Endodermal cell (in vitro differentiated cells): ENCODE measurements around the gene CIART. TPM values are rescaled to one million over a fixed set of nuclear protein-coding genes. Genes with fewer than 3 reads are reported as not detected.

Source experiments
- DNase-seq: peaks from one replicate; pipeline ENCODE4 v3.0.0-alpha.2; 2017
- H3K27ac ChIP-seq: 2 replicates; pipeline ENCODE4 v1.5.1; 2013; ENCODE audit warnings: mild to moderate bottlenecking, low read depth, low read length, moderate library complexity
- H3K27me3 ChIP-seq: 2 replicates; pipeline ENCODE4 v1.6.1; 2013; ENCODE audit warnings: mild to moderate bottlenecking, low read length, moderate library complexity; ENCODE audit not compliant: insufficient read depth, control insufficient read depth, poor library complexity, severe bottlenecking
- H3K36me3 ChIP-seq: 2 replicates; pipeline ENCODE4 v1.7.0; 2013; ENCODE audit warnings: mild to moderate bottlenecking, low read length, moderate library complexity; ENCODE audit not compliant: control insufficient read depth, insufficient read depth
- H3K4me1 ChIP-seq: one replicate; pipeline ENCODE4 v1.7.0; 2013; ENCODE audit warnings: low read length; ENCODE audit not compliant: control insufficient read depth, insufficient read depth
- H3K4me3 ChIP-seq: 2 replicates; pipeline ENCODE4 v1.5.1; 2013; ENCODE audit warnings: mild to moderate bottlenecking, low read length, moderate library complexity
- H3K9ac ChIP-seq: 2 replicates; pipeline ENCODE4 v1.6.1; 2013; ENCODE audit warnings: mild to moderate bottlenecking, low read length, moderate library complexity; ENCODE audit not compliant: poor library complexity, severe bottlenecking; ENCODE audit errors: extremely low read depth
- H3K9me3 ChIP-seq: 2 replicates; pipeline ENCODE4 v1.6.1; 2013; ENCODE audit warnings: mild to moderate bottlenecking, low read length, moderate library complexity; ENCODE audit not compliant: control insufficient read depth
- H3K27ac Mint-ChIP-seq: 2 replicates; pipeline ENCODE4 v1.8.0; 2020; ENCODE audit warnings: mixed read lengths
- H3K27me3 Mint-ChIP-seq: 2 replicates; pipeline ENCODE4 v1.8.0; 2021; ENCODE audit warnings: mild to moderate bottlenecking, mixed read lengths; ENCODE audit not compliant: insufficient read depth
- H3K36me3 Mint-ChIP-seq: 2 replicates; pipeline ENCODE4 v1.8.0; 2020; ENCODE audit warnings: low read depth, mixed read lengths
- H3K4me1 Mint-ChIP-seq: 2 replicates; pipeline ENCODE4 v1.8.0; 2020; ENCODE audit warnings: mixed read lengths
- H3K4me3 Mint-ChIP-seq: 2 replicates; pipeline ENCODE4 v1.8.0; 2020; ENCODE audit warnings: mild to moderate bottlenecking, moderate library complexity, mixed read lengths
- H3K9me3 Mint-ChIP-seq: 2 replicates; pipeline ENCODE4 v1.8.0; 2020; ENCODE audit warnings: mild to moderate bottlenecking, mixed read lengths
- CTCF ChIP-seq: fragments of 200-600 bp; sonication (generic); conservative IDR thresholded peaks from 2 replicates; pipeline ENCODE4 v1.5.0; 2021; ENCODE audit warnings: antibody characterized with exemption, mild to moderate bottlenecking
- WGBS, 2 experiments: methylation state at CpG; one replicate each; pipeline versions ENCODE4 v1.1.5 to v1.1.7; 2013; ENCODE audit warnings: missing lambda C conversion rate in 2 of 2, mixed read lengths in 1 of 2; ENCODE audit not compliant: insufficient coverage in 1 of 2, insufficient read length in 1 of 2; 5-methylcytosine and 5-hydroxymethylcytosine counted together
- total RNA-seq, 2 donors: library from RNA; stranded (reverse); fragmentation: NEBNext Ultra II Directional in 1 of 2; extraction: Animal tissue kit (Norgen Biotek cat#: 25700) in 1 of 2; gene quantifications; 2 replicates in 1 of 2; 3 replicates in 1 of 2; pipeline ENCODE4 v1.2.1, GENCODE V29; 2021

Gene CIART
- total RNA-seq, 2 donors from 2014 or later, result 3.3 to 6.8 TPM

GRCh38 chr1:150234309-150234565 is 48.1 kb upstream of the CIART start:
- Histone ChIP-seq H3K36me3 (peaks cover 24% of the 10 kb centered on the region), H3K9ac (peak overlapping the region; percentile 79), H3K9me3 (no peaks in the 10 kb centered on the region), H3K4me3 (peak overlapping the region; percentile 89), H3K4me1 (no peaks in the 10 kb centered on the region), H3K27me3 (no peaks in the 10 kb centered on the region), H3K27ac (no peak overlapping the region)
- TF ChIP-seq CTCF, result no peak
- Mint-ChIP-seq H3K36me3 (peaks cover 21% of the 10 kb centered on the region), H3K27ac (peak overlapping the region; percentile 89), H3K27me3 (peaks cover 2% of the 10 kb centered on the region), H3K4me1 (peaks cover 15% of the 10 kb centered on the region), H3K9me3 (no peaks in the 10 kb centered on the region), H3K4me3 (no peak overlapping the region)
- DNase-seq, result no peak
- 0 to 1% methylated on average over 1 to 9 of the region's 9 CpGs for WGBS, 2 experiments

GRCh38 chr1:150234566-150235293 is 47.6 kb upstream of the CIART start:
- Histone ChIP-seq H3K27ac (peak overlapping the region; percentile 83), H3K9ac (peak overlapping the region; percentile 79), H3K36me3 (peaks cover 19% of the 10 kb centered on the region), H3K9me3 (no peaks in the 10 kb centered on the region), H3K4me3 (peak overlapping the region; percentile 89), H3K4me1 (no peaks in the 10 kb centered on the region), H3K27me3 (no peaks in the 10 kb centered on the region)
- Mint-ChIP-seq H3K36me3 (peaks cover 17% of the 10 kb centered on the region), H3K27me3 (peaks cover 2% of the 10 kb centered on the region), H3K27ac (peak overlapping the region; percentile 89), H3K4me3 (no peak overlapping the region), H3K9me3 (no peaks in the 10 kb centered on the region), H3K4me1 (peaks cover 15% of the 10 kb centered on the region)
- peak; percentile 87 for DNase-seq
- TF ChIP-seq CTCF, result no peak
- WGBS, 2 experiments, result 0% methylated on average over 13 to 78 of the region's 78 CpGs

GRCh38 chr1:150235294-150235851 is 47.0 kb upstream of the CIART start:
- H3K9me3 ChIP-seq, result no peaks in the 10 kb centered on the region
- TF ChIP-seq CTCF, result no peak
- no peak for DNase-seq
- H3K36me3 ChIP-seq, result peaks cover 13% of the 10 kb centered on the region
- peaks cover 15% of the 10 kb centered on the region for H3K4me1 Mint-ChIP-seq
- H3K4me3 ChIP-seq, result peak overlapping the region; percentile 89
- H3K27me3 ChIP-seq, result no peaks in the 10 kb centered on the region
- no peak overlapping the region for H3K4me3 Mint-ChIP-seq
- H3K27ac ChIP-seq, result peak overlapping the region; percentile 83
- peaks cover 2% of the 10 kb centered on the region for H3K27me3 Mint-ChIP-seq
- no peak overlapping the region for H3K27ac Mint-ChIP-seq
- H3K9me3 Mint-ChIP-seq, result no peaks in the 10 kb centered on the region
- 0% methylated on average over 2 to 25 of the region's 27 CpGs for WGBS, 2 experiments
- H3K36me3 Mint-ChIP-seq, result peaks cover 13% of the 10 kb centered on the region
- no peaks in the 10 kb centered on the region for H3K4me1 ChIP-seq
- peak overlapping the region; percentile 79 for H3K9ac ChIP-seq
